Left ventricle myocardium inferior (tissue), 1 donor: ENCODE measurements around the gene TMEM165. TPM values are rescaled to one million over a fixed set of nuclear protein-coding genes. Genes with fewer than 3 reads are reported as not detected.

Experiments
- DNase-seq: peaks from one replicate; pipeline ENCODE4 v3.0.0-alpha.2; 2020
- H3K27ac ChIP-seq: fragments of 200-600 bp; replicated peaks from 2 replicates; pipeline ENCODE4 v1.8.0; 2021
- H3K27me3 ChIP-seq: fragments of 200-600 bp; 2 replicates; pipeline ENCODE4 v1.8.0; 2021; ENCODE audit warnings: low read depth
- H3K36me3 ChIP-seq: fragments of 200-600 bp; 2 replicates; pipeline ENCODE4 v1.8.0; 2021
- H3K4me1 ChIP-seq: fragments of 200-600 bp; 2 replicates; pipeline ENCODE4 v1.8.0; 2021
- H3K4me3 ChIP-seq: fragments of 200-600 bp; 2 replicates; pipeline ENCODE4 v1.8.0; 2021; ENCODE audit warnings: mild to moderate bottlenecking, moderate library complexity
- H3K9me3 ChIP-seq: fragments of 200-600 bp; replicated peaks from 2 replicates; pipeline ENCODE4 v1.8.0; 2021
- CTCF ChIP-seq: fragments of 200-600 bp; IDR thresholded peaks from 2 replicates; pipeline ENCODE4 v1.8.0; 2021; ENCODE audit warnings: antibody characterized with exemption, mild to moderate bottlenecking, borderline replicate concordance
- intact Hi-C: fragments of 100-400 bp; cut with micrococcal nuclease; formaldehyde crosslinking; loops from one replicate; pipeline ENCODE4 v1.11.0; 2022
- total RNA-seq: library from RNA; stranded (reverse); fragmentation: NEBNext Ultra II Directional; extraction: Animal tissue kit (Norgen Biotek cat#: 25700); gene quantifications from one replicate; pipeline ENCODE4 v1.2.1, GENCODE V29; 2021
- donor health status: DM: no; HTN: yes; CAD: no; lungs with severe emphysema.

TMEM165 gene
- total RNA-seq, 1 donor from 2014 or later = 41.6 TPM

DNA sequence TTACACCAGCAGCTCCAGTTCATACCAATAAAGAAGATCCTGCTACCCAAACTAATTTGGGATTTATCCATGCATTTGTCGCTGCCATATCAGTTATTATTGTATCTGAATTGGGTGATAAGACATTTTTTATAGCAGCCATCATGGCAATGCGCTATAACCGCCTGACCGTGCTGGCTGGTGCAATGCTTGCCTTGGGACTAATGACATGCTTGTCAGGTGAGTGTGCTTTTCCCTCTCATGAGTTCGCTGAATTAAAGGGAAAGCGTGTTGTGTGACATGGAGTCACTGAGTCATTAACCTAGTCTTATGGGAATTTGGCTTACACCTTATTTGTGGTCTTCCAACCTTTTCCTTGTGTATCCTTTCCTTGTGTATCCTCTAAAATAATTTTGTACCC lies 15.9 kb downstream of the TMEM165 start:
- no peak overlapping the region for H3K4me3 ChIP-seq
- no peak for DNase-seq
- no peaks in the 10 kb centered on the region for H3K27me3 ChIP-seq
- H3K27ac ChIP-seq = no peak overlapping the region
- no peaks in the 10 kb centered on the region for H3K9me3 ChIP-seq
- peaks cover 44% of the 10 kb centered on the region for H3K4me1 ChIP-seq
- H3K36me3 ChIP-seq = peaks cover 47% of the 10 kb centered on the region
- intact Hi-C loops = no loop called here
- no peak for TF ChIP-seq CTCF

GRCh38 chr4:55416176-55416575 lies 20.4 kb downstream of the TMEM165 start:
- Histone ChIP-seq H3K4me3 (no peak overlapping the region), H3K27me3 (no peaks in the 10 kb centered on the region), H3K9me3 (no peaks in the 10 kb centered on the region), H3K27ac (no peak overlapping the region), H3K36me3 (peaks cover 83% of the 10 kb centered on the region), H3K4me1 (peaks cover 11% of the 10 kb centered on the region)
- no peak for TF ChIP-seq CTCF
- intact Hi-C loops = no loop called here
- DNase-seq = no peak

DNA sequence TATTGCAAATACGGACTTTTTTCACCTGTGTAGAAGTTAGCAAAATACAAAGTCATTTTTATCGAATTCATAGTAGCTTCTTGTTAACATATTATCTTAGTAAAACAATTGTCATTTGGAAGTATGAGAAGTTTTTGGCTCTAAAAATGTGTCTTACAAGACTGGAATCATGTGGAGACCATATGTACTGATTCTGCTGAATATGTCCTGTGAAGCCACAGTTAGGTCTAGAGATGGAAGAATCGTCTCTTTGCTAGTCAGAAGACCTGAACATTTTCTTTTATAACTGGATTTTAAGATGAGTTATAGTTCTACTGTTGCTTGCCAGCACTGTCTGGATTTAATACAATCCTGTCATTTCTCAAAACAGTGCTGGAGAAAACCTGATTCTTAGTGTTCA lies 29.0 kb downstream of the TMEM165 start:
- H3K27me3 ChIP-seq = no peaks in the 10 kb centered on the region
- intact Hi-C loops = no loop called here
- no peak overlapping the region for H3K4me3 ChIP-seq
- no peaks in the 10 kb centered on the region for H3K9me3 ChIP-seq
- no peak for DNase-seq
- no peak for TF ChIP-seq CTCF
- peaks cover 3% of the 10 kb centered on the region for H3K4me1 ChIP-seq
- peaks cover 97% of the 10 kb centered on the region for H3K36me3 ChIP-seq
- H3K27ac ChIP-seq = no peak overlapping the region

GRCh38 chr4:55431710-55432336 lies 36.1 kb downstream of the TMEM165 start:
- Histone ChIP-seq H3K27me3 (no peaks in the 10 kb centered on the region), H3K36me3 (peaks cover 58% of the 10 kb centered on the region), H3K4me1 (peaks cover 9% of the 10 kb centered on the region), H3K9me3 (no peaks in the 10 kb centered on the region), H3K27ac (no peak overlapping the region), H3K4me3 (no peak overlapping the region)
- intact Hi-C loops = no loop called here
- no peak for TF ChIP-seq CTCF
- DNase-seq = no peak

DNA sequence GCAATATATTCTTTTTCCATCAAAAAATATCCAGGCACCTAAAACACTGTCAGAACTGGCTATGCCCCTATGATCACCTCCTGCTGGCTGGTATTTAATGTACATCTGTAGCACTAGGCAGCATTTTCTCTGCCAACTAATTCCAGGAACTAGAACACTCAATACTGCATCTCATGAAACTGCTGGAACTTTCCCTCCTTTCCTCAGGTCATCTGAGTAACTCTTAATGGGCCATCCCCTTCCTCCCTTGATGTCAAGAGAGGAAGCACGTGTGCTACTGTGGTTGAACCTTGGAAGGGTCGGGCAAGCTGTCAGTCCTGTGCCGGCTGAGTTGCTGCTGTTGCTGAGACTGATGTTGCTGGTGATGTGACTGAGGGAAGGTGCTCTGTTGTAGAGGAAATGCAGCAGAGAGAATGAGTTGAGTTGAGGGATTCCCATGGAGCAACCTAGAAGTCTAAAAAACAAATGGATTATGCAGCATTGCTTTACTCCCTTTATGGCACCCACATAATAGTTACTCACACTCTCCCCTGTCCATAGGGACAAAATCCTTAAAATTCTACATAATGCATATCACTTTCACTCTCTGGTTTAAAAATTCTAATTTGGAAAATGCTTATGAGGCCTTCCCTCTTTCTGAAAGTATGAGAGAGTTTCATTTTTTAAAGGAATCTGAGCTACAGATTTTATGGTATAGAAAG lies 39.5 kb downstream of the TMEM165 start:
- no peaks in the 10 kb centered on the region for H3K9me3 ChIP-seq
- no peak overlapping the region for H3K4me3 ChIP-seq
- intact Hi-C loops = no loop called here
- H3K4me1 ChIP-seq = peaks cover 9% of the 10 kb centered on the region
- no peaks in the 10 kb centered on the region for H3K27me3 ChIP-seq
- DNase-seq = no peak
- no peak for TF ChIP-seq CTCF
- no peak overlapping the region for H3K27ac ChIP-seq
- H3K36me3 ChIP-seq = peaks cover 42% of the 10 kb centered on the region
